ENCODE measurements around the gene STAC. TPM values are rescaled to one million over a fixed set of nuclear protein-coding genes. Genes with fewer than 3 reads are reported as not detected.
"Not testable (repeated sequence)": the region's sequence is repeated elsewhere in the genome, so short reads cannot be mapped to it uniquely, and the experiment has no call there.

Gene STAC
- total RNA-seq, 1 donor from 2014 or later, result 1.1 TPM

GRCh38 chr3:36496684-36497633 is 116.7 kb downstream of the STAC start:
- TF ChIP-seq, protein P1, sequence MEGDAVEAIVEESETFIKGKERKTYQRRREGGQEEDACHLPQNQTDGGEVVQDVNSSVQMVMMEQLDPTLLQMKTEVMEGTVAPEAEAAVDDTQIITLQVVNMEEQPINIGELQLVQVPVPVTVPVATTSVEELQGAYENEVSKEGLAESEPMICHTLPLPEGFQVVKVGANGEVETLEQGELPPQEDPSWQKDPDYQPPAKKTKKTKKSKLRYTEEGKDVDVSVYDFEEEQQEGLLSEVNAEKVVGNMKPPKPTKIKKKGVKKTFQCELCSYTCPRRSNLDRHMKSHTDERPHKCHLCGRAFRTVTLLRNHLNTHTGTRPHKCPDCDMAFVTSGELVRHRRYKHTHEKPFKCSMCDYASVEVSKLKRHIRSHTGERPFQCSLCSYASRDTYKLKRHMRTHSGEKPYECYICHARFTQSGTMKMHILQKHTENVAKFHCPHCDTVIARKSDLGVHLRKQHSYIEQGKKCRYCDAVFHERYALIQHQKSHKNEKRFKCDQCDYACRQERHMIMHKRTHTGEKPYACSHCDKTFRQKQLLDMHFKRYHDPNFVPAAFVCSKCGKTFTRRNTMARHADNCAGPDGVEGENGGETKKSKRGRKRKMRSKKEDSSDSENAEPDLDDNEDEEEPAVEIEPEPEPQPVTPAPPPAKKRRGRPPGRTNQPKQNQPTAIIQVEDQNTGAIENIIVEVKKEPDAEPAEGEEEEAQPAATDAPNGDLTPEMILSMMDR (IDR thresholded peaks at IDR 0.05; ENCODE audit: insufficient read depth, low read length, severe bottlenecking), result no peak
- H3K27me3 ChIP-seq (ENCODE audit: control insufficient read depth, insufficient read depth, low read length), result no peaks in the 10 kb centered on the region
- DNase-seq (ENCODE audit: low read depth), result peak; percentile 21
- no peak for FAIRE-seq
- no peak overlapping the region for H3K4me3 ChIP-seq (ENCODE audit: low read depth, low read length)
- H3K36me3 ChIP-seq (ENCODE audit: control insufficient read depth, insufficient read depth, low read length), result no peaks in the 10 kb centered on the region

GRCh38 chr3:36500053-36500452 is 119.7 kb downstream of the STAC start:
- DNase-seq (ENCODE audit: low read depth); H3K4me3 ChIP-seq (ENCODE audit: low read depth, low read length); FAIRE-seq; H3K36me3 ChIP-seq (ENCODE audit: control insufficient read depth, insufficient read depth, low read length); H3K27me3 ChIP-seq (ENCODE audit: control insufficient read depth, insufficient read depth, low read length): not testable (repeated sequence)

- FAIRE-seq (no peak), DNase-seq (ENCODE audit: low read depth) (no peak)
- Histone ChIP-seq H3K4me3 (ENCODE audit: low read depth, low read length) (no peak overlapping the region), H3K36me3 (ENCODE audit: control insufficient read depth, insufficient read depth, low read length) (no peaks in the 10 kb centered on the region), H3K27me3 (ENCODE audit: control insufficient read depth, insufficient read depth, low read length) (no peaks in the 10 kb centered on the region)
- TF ChIP-seq, protein P1 (IDR thresholded peaks at IDR 0.05; ENCODE audit: insufficient read depth, low read length, severe bottlenecking), result no peak
Observed at GRCh38 chr3:36501616-36502015, 121.3 kb downstream of the STAC start.

- no peaks in the 10 kb centered on the region for H3K27me3 ChIP-seq (ENCODE audit: control insufficient read depth, insufficient read depth, low read length)
- H3K36me3 ChIP-seq (ENCODE audit: control insufficient read depth, insufficient read depth, low read length), result no peaks in the 10 kb centered on the region
- FAIRE-seq, result no peak
- no peak for DNase-seq (ENCODE audit: low read depth)
- TF ChIP-seq, protein P1 (IDR thresholded peaks at IDR 0.05; ENCODE audit: insufficient read depth, low read length, severe bottlenecking), result no peak
- no peak overlapping the region for H3K4me3 ChIP-seq (ENCODE audit: low read depth, low read length)
Observed at GRCh38 chr3:36505393-36505792, 125.1 kb downstream of the STAC start.

GRCh38 chr3:36511791-36512486 is 131.6 kb downstream of the STAC start:
- Histone ChIP-seq H3K4me3 (ENCODE audit: low read depth, low read length) (no peak overlapping the region), H3K36me3 (ENCODE audit: control insufficient read depth, insufficient read depth, low read length) (no peaks in the 10 kb centered on the region), H3K27me3 (ENCODE audit: control insufficient read depth, insufficient read depth, low read length) (no peaks in the 10 kb centered on the region)
- FAIRE-seq, result no peak
- DNase-seq (ENCODE audit: low read depth), result no peak
- TF ChIP-seq, protein P1 (IDR thresholded peaks at IDR 0.05; ENCODE audit: insufficient read depth, low read length, severe bottlenecking), result no peak

DNA sequence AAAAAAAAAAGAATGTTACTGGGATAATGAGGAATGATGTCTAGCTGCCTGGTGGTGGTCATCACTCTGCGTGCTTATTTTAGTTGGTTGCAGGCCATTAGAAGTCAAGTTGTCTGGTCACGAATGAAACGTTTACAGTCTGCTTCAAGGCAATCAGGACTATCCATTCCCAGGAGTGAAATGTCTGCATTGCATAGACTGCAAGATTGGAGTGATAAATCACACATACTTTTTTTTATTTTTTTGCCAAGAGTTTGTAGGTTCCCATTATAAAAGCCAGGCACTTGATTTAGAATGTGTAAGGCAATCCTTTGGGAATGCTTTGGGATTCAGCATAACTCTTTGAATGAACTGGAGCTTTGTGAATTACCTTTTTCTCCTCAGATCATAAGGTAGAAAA is 132.3 kb downstream of the STAC start:
- FAIRE-seq, result no peak
- DNase-seq (ENCODE audit: low read depth), result no peak
- Histone ChIP-seq H3K4me3 (ENCODE audit: low read depth, low read length) (no peak overlapping the region), H3K27me3 (ENCODE audit: control insufficient read depth, insufficient read depth, low read length) (no peaks in the 10 kb centered on the region), H3K36me3 (ENCODE audit: control insufficient read depth, insufficient read depth, low read length) (no peaks in the 10 kb centered on the region)
- TF ChIP-seq, protein P1 (IDR thresholded peaks at IDR 0.05; ENCODE audit: insufficient read depth, low read length, severe bottlenecking), result no peak

Measured in bronchial epithelial cell (primary cell).